ENCODE data around the gene PTPRB. TPM values are rescaled to one million over a fixed set of nuclear protein-coding genes. Genes with fewer than 3 reads are reported as not detected.

Gene PTPRB
- polyA plus RNA-seq, 2 of the 4 experiments (the other 2 are of a cell fraction) = 0.34 to 0.57 TPM

DNA sequence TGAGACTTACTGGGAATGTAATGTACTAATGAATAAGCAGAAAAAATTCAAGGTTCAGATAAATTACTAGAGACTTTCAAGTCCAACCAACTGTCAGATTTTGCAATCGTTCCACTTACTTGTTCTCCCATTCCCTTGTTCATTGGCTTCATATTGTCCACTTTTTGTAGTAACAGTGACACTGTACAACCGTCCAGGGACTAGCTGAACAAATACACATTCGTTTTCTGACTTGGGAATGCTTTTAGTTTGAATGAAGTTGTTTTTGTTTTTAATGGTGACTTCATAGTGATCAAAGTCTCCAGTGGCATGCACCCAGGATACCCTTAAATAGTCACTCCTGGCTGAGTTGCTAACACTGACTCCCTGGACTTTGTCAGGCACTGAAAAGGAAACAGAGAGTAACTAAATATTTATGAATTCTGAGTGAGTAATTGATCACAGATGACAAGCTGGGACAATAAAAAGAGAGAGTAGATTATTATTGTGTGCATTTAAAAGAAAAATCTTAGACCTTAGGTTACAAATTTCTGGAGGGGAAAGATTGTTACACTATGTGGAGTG, 65.4 kb downstream of the PTPRB start:
- H3K27ac ChIP-seq = no peak overlapping the region
- ATAC-seq = no peak
- H3K9me3 ChIP-seq = no peaks in the 10 kb centered on the region
- H3K4me1 ChIP-seq = no peaks in the 10 kb centered on the region
- no peak overlapping the region for H3K4me2 ChIP-seq
- no peak overlapping the region for H3K4me3 ChIP-seq
- WGBS (ENCODE audit: missing lambda C conversion rate) = 15% methylated on average over 3 of the region's 3 CpGs
- ChIA-PET POLR2A (no interaction called here), CTCF (interaction anchor here (0.6 to 6.1 kb wide), 5 partner anchors 156 to 693 kb away, joined by 3 to 92 read pairs (median 6); no protein-coding TSS in a partner anchor)
- no peak for DNase-seq (ENCODE audit: low read depth in 1 of 2, low spot score in 1 of 2)
- TF ChIP-seq HDAC2 (IDR thresholded peaks at IDR 0.05) (no peak), MAFK (IDR thresholded peaks at IDR 0.05; ENCODE audit: partially characterized antibody) (no peak), TP53 (CRISPR knock-in tag; IDR thresholded peaks at IDR 0.05) (no peak), ZC3H11A (IDR thresholded peaks at IDR 0.05) (no peak), SREBF2 (IDR thresholded peaks at IDR 0.05) (no peak), HEYL (CRISPR knock-in tag; IDR thresholded peaks at IDR 0.05) (no peak), NPAS2 (CRISPR knock-in tag; IDR thresholded peaks at IDR 0.05; ENCODE audit: borderline replicate concordance) (no peak), RFX5 (IDR thresholded peaks at IDR 0.05) (no peak), JUNB (IDR thresholded peaks at IDR 0.05) (no peak), CBX2 (IDR thresholded peaks at IDR 0.05; ENCODE audit: borderline replicate concordance, low read depth) (no peak), KDM1A (IDR thresholded peaks at IDR 0.05; ENCODE audit: low read depth) (no peak), NFE2L2 (conservative IDR thresholded peaks at IDR 0.05; ENCODE audit: low read length) (no peak), FOSB (CRISPR knock-in tag; IDR thresholded peaks at IDR 0.05) (no peak), ZFP36 (IDR thresholded peaks at IDR 0.05; ENCODE audit: borderline replicate concordance, partially characterized antibody) (no peak), FOXS1 (CRISPR knock-in tag; IDR thresholded peaks at IDR 0.05) (no peak), TFCP2L1 (CRISPR knock-in tag; IDR thresholded peaks at IDR 0.05) (no peak), USF2 (IDR thresholded peaks at IDR 0.05) (no peak), NR3C1 (IDR thresholded peaks at IDR 0.05) (no peak), KDM5A (IDR thresholded peaks at IDR 0.05) (no peak)
- TF ChIP-seq, protein P1, sequence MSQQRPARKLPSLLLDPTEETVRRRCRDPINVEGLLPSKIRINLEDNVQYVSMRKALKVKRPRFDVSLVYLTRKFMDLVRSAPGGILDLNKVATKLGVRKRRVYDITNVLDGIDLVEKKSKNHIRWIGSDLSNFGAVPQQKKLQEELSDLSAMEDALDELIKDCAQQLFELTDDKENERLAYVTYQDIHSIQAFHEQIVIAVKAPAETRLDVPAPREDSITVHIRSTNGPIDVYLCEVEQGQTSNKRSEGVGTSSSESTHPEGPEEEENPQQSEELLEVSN (IDR thresholded peaks at IDR 0.05; ENCODE audit: borderline replicate concordance, low read depth) = no peak
- FAIRE-seq = no peak

DNA sequence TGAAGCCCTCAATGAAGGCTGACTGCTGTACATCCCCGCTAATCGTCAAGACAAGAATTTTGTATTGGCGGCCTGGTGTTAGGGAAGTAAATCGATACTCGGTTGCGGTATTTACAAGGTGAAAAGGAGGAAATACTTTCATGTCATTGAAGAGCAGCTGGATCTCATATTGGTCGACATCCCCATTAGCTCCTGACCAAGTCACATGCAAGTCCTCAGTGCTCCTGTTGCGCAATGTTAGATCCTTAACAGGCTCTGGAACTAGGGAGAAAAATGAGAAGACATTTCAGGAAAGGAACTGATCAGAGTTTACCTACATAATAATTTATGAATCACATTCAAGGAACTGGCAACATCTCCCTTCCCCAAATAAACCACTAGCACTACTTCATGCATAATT, 66.2 kb downstream of the PTPRB start:
- 80% methylated on average over 8 of the region's 8 CpGs for WGBS (ENCODE audit: missing lambda C conversion rate)
- no peak overlapping the region for H3K4me3 ChIP-seq
- no peak overlapping the region for H3K27ac ChIP-seq
- FAIRE-seq (no peak), ATAC-seq (no peak), DNase-seq (ENCODE audit: low read depth in 1 of 2, low spot score in 1 of 2) (no peak)
- CTCF ChIA-PET = interaction anchor here (0.6 to 1.8 kb wide), 3 partner anchors 157 to 692 kb away, joined by 3 to 6 read pairs (median 3); no protein-coding TSS in a partner anchor
- TF ChIP-seq CEBPB (IDR thresholded peaks at IDR 0.05) (peak; percentile 49 to 73; a peak in 3 of 4 replicates), USF2 (IDR thresholded peaks at IDR 0.05) (no peak)
- H3K9me3 ChIP-seq = no peaks in the 10 kb centered on the region
- POLR2A ChIA-PET = no interaction called here
- no peaks in the 10 kb centered on the region for H3K4me1 ChIP-seq
- H3K4me2 ChIP-seq = no peak overlapping the region

GRCh38 chr12:70561550-70561949, 75.7 kb downstream of the PTPRB start:
- Histone ChIP-seq H3K4me3 (no peak overlapping the region), H3K4me1 (no peaks in the 10 kb centered on the region), H3K4me2 (no peak overlapping the region), H3K27ac (no peak overlapping the region), H3K9me3 (no peaks in the 10 kb centered on the region)
- no peak for FAIRE-seq
- 44% methylated on average over 4 of the region's 4 CpGs for whole genome bisulfite sequencing (ENCODE audit: missing lambda C conversion rate)
- no peak for ATAC-seq
- no peak for DNase-seq (ENCODE audit: low read depth in 1 of 2, low spot score in 1 of 2)
- ChIA-PET POLR2A (no interaction called here), CTCF (interaction anchor here (0.9 to 1.2 kb wide), 3 partner anchors 169 to 661 kb away, joined by 3 to 5 read pairs (median 4); no protein-coding TSS in a partner anchor)
- TF ChIP-seq HOXA7 (CRISPR knock-in tag; IDR thresholded peaks at IDR 0.05) = no peak
- TF ChIP-seq USF2 (IDR thresholded peaks at IDR 0.05) = no peak
- TF ChIP-seq NFE2L2 (conservative IDR thresholded peaks at IDR 0.05; ENCODE audit: low read length) = peak; percentile 38; the same call in 1 of the 2 replicates
- TF ChIP-seq CBX8 (IDR thresholded peaks at IDR 0.05) = no peak
- TF ChIP-seq CHD2 (IDR thresholded peaks at IDR 0.05; ENCODE audit: low read length, partially characterized antibody) = no peak
- no peak for TF ChIP-seq CBX2 (IDR thresholded peaks at IDR 0.05; ENCODE audit: borderline replicate concordance, low read depth)
- TF ChIP-seq MAFK (IDR thresholded peaks at IDR 0.05; ENCODE audit: partially characterized antibody) = peak; percentile 35
- TF ChIP-seq NPAS2 (CRISPR knock-in tag; IDR thresholded peaks at IDR 0.05; ENCODE audit: borderline replicate concordance) = no peak
